ENCODE data around the gene SLC43A3. TPM values are rescaled to one million over a fixed set of nuclear protein-coding genes. Genes with fewer than 3 reads are reported as not detected.

Gene SLC43A3
- total and polyA plus RNA-seq, 2 experiments from 2014 or later = 23.2 to 33.3 TPM

- 0 out of 2 replicates have a peak overlapping the region, but pooled peaks have one; percentile 31 for H3K9ac ChIP-seq
- in situ Hi-C loops (cut with MboI) = no loop called here
- H3K4me1 ChIP-seq (ENCODE audit: insufficient read depth) = no peaks in the 10 kb centered on the region; the same call in 1 of the 2 replicates
- H3K27me3 ChIP-seq (replicated peaks; ENCODE audit: insufficient read depth) = peaks cover 10% of the 10 kb centered on the region
- peak overlapping the region; percentile 66 for H3K4me3 ChIP-seq
- no peaks in the 10 kb centered on the region for H3K36me3 ChIP-seq (ENCODE audit: low read depth)
- no peak for TF ChIP-seq EZH2phosphoT487 (IDR thresholded peaks at IDR 0.05; ENCODE audit: insufficient read depth, low read depth)
- TF ChIP-seq EZH2 (IDR thresholded peaks at IDR 0.05; ENCODE audit: insufficient read depth, poor library complexity, severe bottlenecking) = no peak
- peak overlapping the region; percentile 77; the same call in 1 of the 2 replicates for H2AFZ ChIP-seq
- DNase-seq = no peak
- no peaks in the 10 kb centered on the region for H3K79me2 ChIP-seq (ENCODE audit: insufficient read depth)
- H3K27ac ChIP-seq = no peak overlapping the region
- H3K9me3 ChIP-seq (ENCODE audit: low read depth) = no peaks in the 10 kb centered on the region
- H3K4me2 ChIP-seq (ENCODE audit: unreplicated experiment) = no peak overlapping the region
- no peaks in the 10 kb centered on the region for H3F3A ChIP-seq (ENCODE audit: insufficient read depth)
- H3K9me2 ChIP-seq (ENCODE audit: insufficient read depth) = no peaks in the 10 kb centered on the region
- WGBS, 2 experiments (ENCODE audit: low coverage in 1 of 2, low lambda C conversion rate in 2 of 2, missing lambda C conversion rate in 2 of 2) = 18 to 19% methylated on average over 34 to 46 of the region's 50 CpGs
- H4K20me1 ChIP-seq (ENCODE audit: insufficient read depth) = no peaks in the 10 kb centered on the region
Measured at GRCh38 chr11:57460758-57461749, 34.1 kb upstream of the SLC43A3 start.

- Histone ChIP-seq H3K9me3 (ENCODE audit: low read depth) (no peaks in the 10 kb centered on the region), H3K27ac (no peak within 1 kb of the TSS), H3K4me3 (peak within 1 kb of the TSS; percentile 66), H3K9me2 (ENCODE audit: insufficient read depth) (no peaks in the 10 kb centered on the region), H4K20me1 (ENCODE audit: insufficient read depth) (no peaks in the 10 kb centered on the region), H3K9ac (peak within 1 kb of the TSS; percentile 31; the same call in 1 of the 2 replicates), H3K79me2 (ENCODE audit: insufficient read depth) (no peaks in the 10 kb centered on the region), H3F3A (ENCODE audit: insufficient read depth) (no peaks in the 10 kb centered on the region), H2AFZ (peak within 1 kb of the TSS; percentile 77; the same call in 1 of the 2 replicates), H3K36me3 (ENCODE audit: low read depth) (no peaks in the 10 kb centered on the region), H3K4me2 (ENCODE audit: unreplicated experiment) (peak within 1 kb of the TSS; percentile 68), H3K4me1 (ENCODE audit: insufficient read depth) (no peaks in the 10 kb centered on the region; the same call in 1 of the 2 replicates), H3K27me3 (replicated peaks; ENCODE audit: insufficient read depth) (peaks cover 10% of the 10 kb centered on the region)
- TF ChIP-seq EZH2 (IDR thresholded peaks at IDR 0.05; ENCODE audit: insufficient read depth, poor library complexity, severe bottlenecking) (no peak), EZH2phosphoT487 (IDR thresholded peaks at IDR 0.05; ENCODE audit: insufficient read depth, low read depth) (no peak)
- DNase-seq = peak; percentile 67
- 0 to 2% methylated on average over 21 to 35 of the region's 66 CpGs for WGBS, 2 experiments (ENCODE audit: low coverage in 1 of 2, low lambda C conversion rate in 2 of 2, missing lambda C conversion rate in 2 of 2)
- in situ Hi-C loops (cut with MboI) = no loop called here
Measured at GRCh38 chr11:57460022-57460757, 33.3 kb upstream of the SLC43A3 start, which contains the start of gene RTN4RL2. Gene RTN4RL2 (plus strand): TSS chr11:57460528. CDS start chr11:57460866, 338 bp downstream.

- Histone ChIP-seq H3K4me2 (ENCODE audit: unreplicated experiment) (peak overlapping the region; percentile 81), H3F3A (ENCODE audit: insufficient read depth) (no peaks in the 10 kb centered on the region), H3K4me1 (ENCODE audit: insufficient read depth) (no peaks in the 10 kb centered on the region; the same call in 1 of the 2 replicates), H4K20me1 (ENCODE audit: insufficient read depth) (no peaks in the 10 kb centered on the region), H3K9ac (no peak overlapping the region), H3K79me2 (ENCODE audit: insufficient read depth) (no peaks in the 10 kb centered on the region), H3K9me2 (ENCODE audit: insufficient read depth) (no peaks in the 10 kb centered on the region), H3K4me3 (peak overlapping the region; percentile 66), H3K36me3 (ENCODE audit: low read depth) (no peaks in the 10 kb centered on the region), H3K27ac (no peak overlapping the region), H3K27me3 (replicated peaks; ENCODE audit: insufficient read depth) (peaks cover 10% of the 10 kb centered on the region), H2AFZ (peak overlapping the region; percentile 77; the same call in 1 of the 2 replicates), H3K9me3 (ENCODE audit: low read depth) (no peaks in the 10 kb centered on the region)
- peak; percentile 61 for DNase-seq
- 4% methylated on average over 51 to 52 of the region's 62 CpGs for WGBS, 2 experiments (ENCODE audit: low coverage in 1 of 2, low lambda C conversion rate in 2 of 2, missing lambda C conversion rate in 2 of 2)
- peak; percentile 79 for TF ChIP-seq EZH2 (IDR thresholded peaks at IDR 0.05; ENCODE audit: insufficient read depth, poor library complexity, severe bottlenecking)
- no peak for TF ChIP-seq EZH2phosphoT487 (IDR thresholded peaks at IDR 0.05; ENCODE audit: insufficient read depth, low read depth)
- in situ Hi-C loops (cut with MboI) = loop anchor here (10.0 kb wide), 1 partner anchor 65 kb away; no protein-coding TSS in a partner anchor
Measured at GRCh38 chr11:57459164-57460021, 32.5 kb upstream of the SLC43A3 start.
